NCI-H2029 (cell line): ENCODE results near the gene LRGUK.
"Not testable (repeated sequence)": the region's sequence is repeated elsewhere in the genome, so short reads cannot be mapped to it uniquely, and the experiment has no call there.

Source experiments
- DNase-seq: peaks from one replicate; lab custom pipeline; 2025; lab: John Stamatoyannopoulos, UW

LRGUK gene

GRCh38 chr7:134187893-134188292, 60.8 kb downstream of the LRGUK start:
- DNase-seq = no peak

DNA sequence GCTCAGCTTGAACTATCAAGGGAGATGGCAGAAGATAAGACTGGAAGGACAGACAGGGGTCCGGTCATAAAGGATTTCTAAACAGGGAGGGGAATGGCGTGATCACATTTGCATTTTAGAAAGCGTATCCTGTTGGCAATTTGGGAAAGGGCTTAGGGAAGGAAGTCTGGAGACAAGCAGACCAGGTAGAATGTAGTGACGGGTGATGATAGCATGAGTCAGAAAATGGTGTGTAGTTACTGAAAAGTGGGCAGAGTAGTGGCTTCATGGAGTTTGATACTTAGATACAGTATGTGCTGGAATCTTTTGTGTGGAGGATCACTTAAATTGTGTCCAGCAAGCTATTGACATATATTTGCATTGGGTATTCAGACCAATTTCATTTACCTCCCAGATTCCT, 61.2 kb downstream of the LRGUK start:
- no peak for DNase-seq

GRCh38 chr7:134189559-134189958, 62.4 kb downstream of the LRGUK start:
- DNase-seq = no peak

DNA sequence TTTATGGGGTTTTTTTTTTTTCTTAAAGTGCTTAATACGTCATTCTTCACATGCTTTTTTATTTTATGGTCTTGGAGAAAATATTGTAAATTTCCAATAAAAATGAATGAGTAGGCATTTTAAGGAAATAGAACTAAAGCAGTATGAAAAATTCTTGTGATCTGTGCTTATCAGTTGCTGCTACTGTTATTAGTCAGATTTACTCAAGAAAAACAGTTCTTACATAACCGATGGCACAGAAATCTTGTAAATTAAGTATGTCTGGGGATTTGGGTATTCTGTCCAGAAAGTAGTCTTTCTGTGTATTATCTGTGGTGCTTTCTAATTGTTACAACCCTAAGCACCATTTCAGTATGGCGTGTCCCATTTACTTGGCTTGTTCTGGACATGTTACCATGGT, 64.7 kb downstream of the LRGUK start:
- DNase-seq = no peak

GRCh38 chr7:134193240-134193639, 66.1 kb downstream of the LRGUK start:
- no peak for DNase-seq

DNA sequence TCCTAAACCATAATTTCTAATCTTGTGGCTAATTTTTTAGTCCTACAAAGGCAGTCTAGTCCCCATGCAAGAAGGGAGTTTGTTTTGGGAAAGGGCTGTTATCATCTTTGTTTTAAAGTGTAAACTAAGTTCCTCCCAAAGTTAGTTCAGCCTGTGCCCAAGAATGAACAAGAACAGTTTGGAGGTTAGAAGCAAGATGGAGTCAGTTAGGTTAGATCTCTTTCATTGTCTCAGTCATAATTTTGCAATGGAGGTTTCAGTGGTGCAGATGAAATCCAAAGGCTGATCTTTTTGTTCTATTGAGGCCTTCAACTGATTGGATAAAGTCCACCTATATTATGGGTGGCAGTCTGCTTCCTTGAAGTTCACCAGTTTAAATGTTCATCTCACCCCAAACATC, 68.1 kb downstream of the LRGUK start:
- DNase-seq = no peak

DNA sequence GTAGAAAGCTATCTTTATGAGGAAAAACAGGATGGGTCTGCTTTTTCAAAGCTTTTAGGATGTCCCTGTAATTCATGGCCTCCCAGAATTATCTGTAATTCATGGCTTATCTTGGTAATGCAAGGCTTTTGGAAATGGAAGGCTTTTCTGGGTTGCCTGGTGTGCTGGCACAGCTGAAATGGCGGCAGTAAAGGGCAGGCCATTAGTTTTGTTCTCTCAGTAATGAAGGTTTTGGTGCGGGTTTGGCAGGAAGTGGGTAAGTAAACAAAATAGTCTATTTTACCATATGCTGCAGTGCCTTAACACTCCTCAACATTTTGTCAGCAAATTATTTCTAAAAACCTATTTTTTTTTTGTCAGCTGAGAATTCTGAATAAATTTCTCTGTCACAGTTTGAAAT, 69.3 kb downstream of the LRGUK start:
- no peak for DNase-seq

GRCh38 chr7:134197345-134197744, 70.2 kb downstream of the LRGUK start:
- DNase-seq = no peak

DNA sequence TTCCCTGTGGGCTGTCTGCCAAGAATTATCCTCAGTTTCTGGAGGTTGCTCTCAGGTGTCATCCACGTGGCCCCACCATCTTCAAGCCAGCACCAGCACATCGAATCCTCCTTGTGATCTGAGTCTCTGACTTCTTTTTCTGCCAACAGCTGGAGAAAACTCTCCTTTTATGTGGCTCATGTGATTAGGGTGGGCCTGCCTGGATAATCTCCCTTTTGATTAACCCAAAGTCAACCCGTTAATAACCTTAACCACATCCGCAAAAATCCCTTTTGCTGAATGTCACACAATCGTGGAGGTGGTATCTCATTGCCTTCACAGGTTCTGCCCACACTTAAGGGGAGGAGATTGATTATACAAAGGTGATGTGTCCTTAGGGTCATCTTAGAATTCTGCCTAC, 73.8 kb downstream of the LRGUK start:
- DNase-seq = no peak

- no peak for DNase-seq
Measured at GRCh38 chr7:134201569-134202261, 74.6 kb downstream of the LRGUK start.

DNA sequence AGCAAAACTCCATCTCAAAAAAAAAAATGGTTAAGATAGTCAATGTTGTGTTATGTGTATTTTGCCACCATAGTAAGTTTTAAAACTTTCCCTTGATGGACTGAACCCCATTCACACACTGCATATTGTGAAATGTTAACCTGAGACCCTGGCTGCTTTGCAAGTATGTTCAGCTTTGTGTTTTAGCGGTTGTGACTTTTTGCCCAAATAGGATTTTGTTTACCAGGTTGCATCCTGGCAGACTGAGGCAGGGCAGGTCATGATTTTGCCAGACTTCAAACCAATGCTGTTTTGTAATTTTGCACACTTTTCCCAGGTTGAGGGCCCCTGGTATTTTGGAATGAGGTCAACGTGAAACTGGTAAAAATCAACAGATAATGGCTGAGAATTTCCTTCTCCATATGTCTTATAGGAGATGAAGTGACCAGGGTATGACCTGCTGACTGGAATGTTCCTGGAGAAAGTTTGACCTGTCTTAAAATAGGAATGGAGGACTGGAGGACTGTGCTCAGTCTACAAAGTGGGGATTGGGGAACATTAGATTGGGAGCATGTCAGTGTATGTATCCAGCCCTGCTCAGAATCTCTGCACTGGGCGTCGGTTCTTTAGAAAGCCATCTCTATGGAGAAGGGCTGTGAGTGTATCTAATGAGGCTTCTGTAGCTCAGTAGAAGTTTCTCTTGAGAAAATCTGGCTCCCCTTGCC, 76.2 kb downstream of the LRGUK start:
- no peak for DNase-seq

DNA sequence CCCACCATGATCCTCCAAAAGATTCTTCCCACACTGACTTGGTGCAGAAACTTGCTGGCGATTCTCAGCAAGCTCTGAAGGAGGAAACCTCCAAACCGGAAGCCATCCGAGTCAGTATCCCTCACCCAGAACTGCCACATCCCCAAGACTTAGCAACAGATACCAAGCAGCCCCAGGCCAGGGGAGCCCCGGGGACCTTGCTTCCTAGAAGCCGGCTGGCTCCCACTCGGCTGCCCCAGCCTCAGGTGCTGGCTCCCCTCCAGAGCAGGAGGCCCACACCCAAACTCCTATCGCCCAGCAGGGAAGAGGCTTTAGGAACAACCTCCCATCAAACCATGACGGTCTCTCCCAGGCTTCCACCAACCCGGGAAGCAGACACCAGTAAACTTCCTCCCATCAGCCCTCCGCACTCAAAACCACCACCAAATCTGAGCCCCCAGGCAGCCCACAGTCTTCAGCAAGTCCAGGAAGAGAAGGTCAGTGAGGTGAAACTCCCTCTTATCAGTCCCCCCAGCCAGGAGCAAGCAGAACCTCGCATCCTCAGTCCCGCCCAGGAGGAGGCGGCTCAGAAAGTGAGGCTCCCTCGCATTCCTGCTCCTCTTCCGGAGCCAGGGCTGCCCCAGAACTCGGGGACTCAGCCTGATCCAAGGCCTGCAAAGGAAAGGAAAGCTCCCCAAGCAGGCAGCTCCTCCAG, 82.3 kb downstream of the LRGUK start:
- no peak for DNase-seq

DNA sequence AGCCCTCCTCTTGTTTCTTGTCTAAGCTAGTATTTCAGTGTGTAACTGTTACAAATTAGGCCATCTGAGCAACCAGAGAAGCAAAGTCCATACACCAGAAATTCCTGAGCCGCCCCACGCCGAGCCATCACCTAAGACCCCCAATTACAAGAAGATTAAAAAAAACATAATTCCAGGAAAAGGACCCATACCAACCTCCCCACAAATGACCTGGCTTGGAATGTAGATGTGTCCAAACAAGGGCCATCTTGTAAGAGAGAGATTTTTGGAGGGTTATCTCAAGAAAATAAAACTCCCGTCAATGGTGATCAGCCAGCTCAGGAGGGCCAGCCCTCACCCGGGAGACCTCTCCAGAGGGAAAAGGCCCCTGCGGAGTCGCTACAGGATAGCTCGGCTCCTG, 83.1 kb downstream of the LRGUK start:
- DNase-seq = no peak

GRCh38 chr7:134210976-134211663, 84.0 kb downstream of the LRGUK start:
- DNase-seq = no peak

GRCh38 chr7:134211817-134212216, 84.7 kb downstream of the LRGUK start:
- DNase-seq = no peak

GRCh38 chr7:134212576-134213546, 85.7 kb downstream of the LRGUK start:
- DNase-seq = no peak

DNA sequence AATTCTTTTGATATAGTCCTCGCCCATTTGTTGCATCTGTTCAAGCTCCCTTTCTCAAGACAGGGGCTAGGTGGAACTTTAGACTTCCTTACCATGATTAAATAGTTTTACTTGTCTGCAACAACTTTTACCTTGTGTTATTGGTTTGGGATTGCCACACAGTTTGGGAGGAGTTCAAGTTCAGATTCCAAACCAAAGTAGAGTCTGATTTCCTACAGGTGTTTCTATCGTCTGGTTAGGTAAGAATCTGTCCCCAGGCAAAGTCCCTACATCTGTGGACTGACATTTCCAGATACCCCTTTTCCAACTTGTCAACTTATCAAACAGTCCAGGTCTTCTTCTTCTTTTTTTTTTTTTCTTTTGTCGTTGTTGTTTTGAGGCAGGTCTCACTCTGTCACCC, 93.1 kb downstream of the LRGUK start:
- DNase-seq = no peak

DNA sequence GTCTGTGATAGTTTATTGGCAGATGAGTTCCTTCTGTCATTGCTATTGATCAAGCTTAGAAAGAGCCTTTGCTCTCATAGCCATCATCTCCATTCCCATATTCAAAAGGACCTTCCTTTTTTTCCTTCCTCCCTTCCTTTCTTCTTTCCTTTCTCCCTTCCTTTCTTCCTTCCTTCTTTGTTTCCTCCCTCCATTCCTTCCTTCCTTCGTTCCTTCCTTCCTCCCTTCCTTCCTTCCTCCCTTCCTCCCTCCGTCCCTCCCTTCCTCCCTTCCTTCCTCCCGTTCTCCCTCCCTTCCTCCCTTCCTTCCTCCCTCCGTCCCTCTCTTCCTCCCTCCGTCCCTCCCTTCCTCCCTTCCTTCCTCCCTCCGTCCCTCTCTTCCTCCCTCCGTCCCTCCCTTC, 104.2 kb downstream of the LRGUK start:
- not testable (repeated sequence) for DNase-seq

- no peak for DNase-seq
Measured at GRCh38 chr7:134234216-134234615, 107.1 kb downstream of the LRGUK start.

- DNase-seq = no peak
Measured at GRCh38 chr7:134245253-134245652, 118.1 kb downstream of the LRGUK start.

- DNase-seq = no peak
Measured at GRCh38 chr7:134246347-134246746, 119.2 kb downstream of the LRGUK start.
